Liver (tissue), 9 donors: ENCODE results near the gene ARRDC3. TPM values are rescaled to one million over a fixed set of nuclear protein-coding genes. Genes with fewer than 3 reads are reported as not detected.

Experiments
- DNase-seq: peaks from one replicate; pipeline ENCODE4 v3.0.0-alpha.2; 2017; ENCODE audit warnings: low spot score
- H3K27ac ChIP-seq, 2 donors: one replicate each; pipeline ENCODE4 v1.7.0; 2013; ENCODE audit warnings: inconsistent platforms in 2 of 2, low read length in 2 of 2, control low read depth in 1 of 2, low read depth in 1 of 2, mild to moderate bottlenecking in 1 of 2
- H3K27me3 ChIP-seq, 4 donors: one replicate each; pipeline versions ENCODE4 v1.6.1 to v1.7.0; 2013; ENCODE audit warnings: low read length in 3 of 4, inconsistent platforms in 1 of 4, mild to moderate bottlenecking in 1 of 4, moderate library complexity in 1 of 4; ENCODE audit not compliant: control insufficient read depth in 4 of 4, insufficient read depth in 4 of 4
- H3K36me3 ChIP-seq, 4 donors: one replicate each; pipeline versions ENCODE4 v1.6.1 to v1.7.0; 2013; ENCODE audit warnings: low read length in 3 of 4, mild to moderate bottlenecking in 3 of 4, low read depth in 1 of 4, moderate library complexity in 1 of 4; ENCODE audit not compliant: control insufficient read depth in 4 of 4, insufficient read depth in 3 of 4
- H3K4me1 ChIP-seq, 4 donors: one replicate each; pipeline versions ENCODE4 v1.6.1 to v1.7.0; 2013; ENCODE audit warnings: low read length in 3 of 4, mild to moderate bottlenecking in 3 of 4, moderate library complexity in 1 of 4; ENCODE audit not compliant: control insufficient read depth in 4 of 4, insufficient read depth in 4 of 4
- H3K4me3 ChIP-seq, 3 donors: one replicate each; pipeline versions ENCODE4 v1.6.1 to v1.7.0; 2013; ENCODE audit warnings: low read length in 3 of 3, control low read depth in 1 of 3, low read depth in 1 of 3, mild to moderate bottlenecking in 1 of 3
- H3K9ac ChIP-seq, 2 donors: one replicate each; pipeline ENCODE4 v1.7.0; 2013; ENCODE audit warnings: low read length in 2 of 2, mild to moderate bottlenecking in 2 of 2, moderate library complexity in 2 of 2, control low read depth in 1 of 2, low read depth in 1 of 2
- H3K9me3 ChIP-seq, 4 donors: one replicate each; pipeline versions ENCODE4 v1.6.1 to v1.7.0; 2013; ENCODE audit warnings: low read length in 3 of 4; ENCODE audit not compliant: control insufficient read depth in 4 of 4
- EGR1 ChIP-seq, 2 donors: IDR thresholded peaks; 2 replicates each; pipeline ENCODE4 v1.6.1; 2016 to 2018; ENCODE audit warnings: antibody characterized with exemption in 2 of 2, low read depth in 2 of 2
- FOXA1 ChIP-seq: IDR thresholded peaks from 2 replicates; pipeline ENCODE4 v1.6.1; 2016; ENCODE audit warnings: antibody characterized with exemption
- FOXA2 ChIP-seq: IDR thresholded peaks from 2 replicates; pipeline ENCODE4 v1.6.1; 2016; ENCODE audit warnings: antibody characterized with exemption
- GABPA ChIP-seq, 2 donors: IDR thresholded peaks in 1 of 2; conservative IDR thresholded peaks in 1 of 2; 2 replicates each; pipeline ENCODE4 v1.6.1; 2016; ENCODE audit warnings: antibody characterized with exemption in 2 of 2, mild to moderate bottlenecking in 1 of 2, moderate library complexity in 1 of 2
- HNF4A ChIP-seq, 2 donors: conservative IDR thresholded peaks; 2 replicates each; pipeline ENCODE4 v1.6.1; 2016; ENCODE audit warnings: antibody characterized with exemption in 2 of 2, mild to moderate bottlenecking in 2 of 2
- HNF4G ChIP-seq: IDR thresholded peaks from 2 replicates; pipeline ENCODE4 v1.6.1; 2016; ENCODE audit warnings: antibody characterized with exemption
- JUND ChIP-seq, 2 donors: IDR thresholded peaks; 2 replicates each; pipeline ENCODE4 v1.6.1; 2016; ENCODE audit warnings: antibody characterized with exemption in 2 of 2
- MAX ChIP-seq: IDR thresholded peaks from 2 replicates; pipeline ENCODE4 v1.6.1; 2016; ENCODE audit warnings: antibody characterized with exemption
- NR2F2 ChIP-seq: IDR thresholded peaks from 2 replicates; pipeline ENCODE4 v1.6.1; 2016; ENCODE audit warnings: antibody characterized with exemption
- RAD21 ChIP-seq, 2 donors: IDR thresholded peaks; 2 replicates each; pipeline ENCODE4 v1.6.1; 2016; ENCODE audit warnings: antibody characterized with exemption in 2 of 2, mild to moderate bottlenecking in 2 of 2
- RXRA ChIP-seq, 2 donors: IDR thresholded peaks; 2 replicates each; pipeline ENCODE4 v1.6.1; 2017 to 2018; ENCODE audit warnings: antibody characterized with exemption in 2 of 2, mild to moderate bottlenecking in 1 of 2
- SP1 ChIP-seq: IDR thresholded peaks from 2 replicates; pipeline ENCODE4 v1.6.1; 2018; ENCODE audit warnings: antibody characterized with exemption, mild to moderate bottlenecking
- TAF1 ChIP-seq: conservative IDR thresholded peaks from 2 replicates; pipeline ENCODE4 v1.6.1; 2016; ENCODE audit warnings: antibody characterized with exemption, mild to moderate bottlenecking
- YY1 ChIP-seq: IDR thresholded peaks from 2 replicates; pipeline ENCODE4 v1.6.1; 2016; ENCODE audit warnings: antibody characterized with exemption, mild to moderate bottlenecking
- WGBS: extraction: QIAGEN DNeasy Blood & Tissue Kit; methylation state at CpG from one replicate; pipeline ENCODE4 v1.1.7; 2013; 5-methylcytosine and 5-hydroxymethylcytosine counted together
- polyA plus RNA-seq, 2 donors: library from polyadenylated mRNA; stranded (reverse) in 1 of 2; unstranded in 1 of 2; fragments of 200-250 nt in 1 of 2; fragments of >200 nt in 1 of 2; fragmentation: Nextera tagmentation in 1 of 2; extraction: Ambion mirVana in 1 of 2; gene quantifications; one replicate each; pipeline versions ENCODE4 v1.2.1 to v1.2.3, GENCODE V29; 2013 to 2015
- total RNA-seq, 2 donors: library from RNA; depleted of rRNA; stranded (reverse); fragments of >200 nt; gene quantifications; one replicate each; pipeline ENCODE4 v1.2.3, GENCODE V29; 2014
- TF ChIP-seq, protein P1 (sequence below): IDR thresholded peaks from 2 replicates; pipeline ENCODE4 v1.6.1; 2016; ENCODE audit warnings: antibody characterized with exemption
- TF ChIP-seq, protein P2 (sequence below): IDR thresholded peaks from 2 replicates; pipeline ENCODE4 v1.6.1; 2016; ENCODE audit warnings: antibody characterized with exemption
- TF ChIP-seq, protein P3 (sequence below): fragments of 150-350 bp; IDR thresholded peaks from 2 replicates; pipeline ENCODE4 v1.5.1; 2017; ENCODE audit warnings: improper control_type of control experiment, low read depth, low read length; ENCODE audit not compliant: missing input control
- donor health status: healthy.
- donor health status: healthy.
- donor health status: healthy.
- donor health status: healthy.
- donor health status: healthy.

The ARRDC3 gene
- total and polyA plus RNA-seq, 4 donors: 8.8 to 70.4 (median 34.0) TPM

- H3K27me3 ChIP-seq: no peaks in the 10 kb centered on the region
- no peaks in the 10 kb centered on the region for H3K9me3 ChIP-seq
- no peaks in the 10 kb centered on the region for H3K36me3 ChIP-seq
- TF ChIP-seq NR2F2 (no peak), EGR1 (IDR thresholded peaks at IDR 0.05; ENCODE audit: low read depth in 2 of 2) (no peak), GABPA (IDR thresholded peaks at IDR 0.05 in 1 of 2, conservative IDR thresholded peaks at IDR 0.05 in 1 of 2) (no peak), MAX (no peak), SP1 (no peak), FOXA1 (no peak), FOXA2 (no peak), RXRA (IDR thresholded peaks at IDR 0.05) (no peak), YY1 (no peak)
- TF ChIP-seq, protein P1, sequence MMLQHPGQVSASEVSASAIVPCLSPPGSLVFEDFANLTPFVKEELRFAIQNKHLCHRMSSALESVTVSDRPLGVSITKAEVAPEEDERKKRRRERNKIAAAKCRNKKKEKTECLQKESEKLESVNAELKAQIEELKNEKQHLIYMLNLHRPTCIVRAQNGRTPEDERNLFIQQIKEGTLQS: no peak
- TF ChIP-seq, protein P2, sequence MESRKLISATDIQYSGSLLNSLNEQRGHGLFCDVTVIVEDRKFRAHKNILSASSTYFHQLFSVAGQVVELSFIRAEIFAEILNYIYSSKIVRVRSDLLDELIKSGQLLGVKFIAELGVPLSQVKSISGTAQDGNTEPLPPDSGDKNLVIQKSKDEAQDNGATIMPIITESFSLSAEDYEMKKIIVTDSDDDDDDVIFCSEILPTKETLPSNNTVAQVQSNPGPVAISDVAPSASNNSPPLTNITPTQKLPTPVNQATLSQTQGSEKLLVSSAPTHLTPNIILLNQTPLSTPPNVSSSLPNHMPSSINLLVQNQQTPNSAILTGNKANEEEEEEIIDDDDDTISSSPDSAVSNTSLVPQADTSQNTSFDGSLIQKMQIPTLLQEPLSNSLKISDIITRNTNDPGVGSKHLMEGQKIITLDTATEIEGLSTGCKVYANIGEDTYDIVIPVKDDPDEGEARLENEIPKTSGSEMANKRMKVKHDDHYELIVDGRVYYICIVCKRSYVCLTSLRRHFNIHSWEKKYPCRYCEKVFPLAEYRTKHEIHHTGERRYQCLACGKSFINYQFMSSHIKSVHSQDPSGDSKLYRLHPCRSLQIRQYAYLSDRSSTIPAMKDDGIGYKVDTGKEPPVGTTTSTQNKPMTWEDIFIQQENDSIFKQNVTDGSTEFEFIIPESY: no peak
- H3K4me1 ChIP-seq: peaks cover 0 to 4% (median 1%) of the 10 kb centered on the region in 4 donors
- no peak for DNase-seq
- H3K4me3 ChIP-seq: no peak overlapping the region
- 71% methylated on average over 3 of the region's 3 CpGs for WGBS
- H3K27ac ChIP-seq: no peak overlapping the region
- H3K9ac ChIP-seq: no peak overlapping the region
These were observed 34.1 kb upstream of the ARRDC3 start for GRCh38 chr5:91417219-91417618.

GRCh38 chr5:91416491-91416890 lies 33.4 kb upstream of the ARRDC3 start:
- Histone ChIP-seq H3K27me3 (no peaks in the 10 kb centered on the region), H3K9ac (no peak overlapping the region), H3K4me1 (peaks cover 0 to 4% (median 1%) of the 10 kb centered on the region in 4 donors), H3K4me3 (no peak overlapping the region), H3K27ac (no peak overlapping the region), H3K9me3 (no peaks in the 10 kb centered on the region), H3K36me3 (no peaks in the 10 kb centered on the region)
- 94% methylated on average over 2 of the region's 2 CpGs for WGBS
- TF ChIP-seq RXRA (IDR thresholded peaks at IDR 0.05) (no peak), HNF4G (no peak), GABPA (IDR thresholded peaks at IDR 0.05 in 1 of 2, conservative IDR thresholded peaks at IDR 0.05 in 1 of 2) (no peak), HNF4A (conservative IDR thresholded peaks at IDR 0.05) (no peak)
- no peak for DNase-seq

DNA sequence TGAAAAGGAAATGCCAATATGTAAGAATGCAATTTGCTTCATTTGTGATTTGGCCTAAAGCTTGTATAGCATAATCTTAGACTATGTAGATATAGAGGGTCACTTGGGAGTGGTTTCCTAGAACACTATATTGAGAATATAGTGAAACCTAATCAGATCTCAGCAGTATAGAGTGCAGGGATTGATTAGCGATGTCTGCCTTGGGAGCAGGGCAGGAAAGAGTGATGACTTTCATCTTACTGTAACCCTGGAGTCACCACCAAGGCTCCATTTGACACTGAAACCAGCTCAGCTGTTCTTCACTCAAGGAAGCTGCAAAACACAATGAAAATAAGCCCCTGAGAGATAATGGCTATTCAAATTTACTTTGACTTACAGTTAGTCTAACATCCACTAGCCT lies 26.2 kb upstream of the ARRDC3 start:
- Histone ChIP-seq H3K36me3 (no peaks in the 10 kb centered on the region), H3K4me1 (no peaks in the 10 kb centered on the region), H3K27ac (no peak overlapping the region), H3K27me3 (no peaks in the 10 kb centered on the region), H3K9me3 (no peaks in the 10 kb centered on the region), H3K4me3 (no peak overlapping the region), H3K9ac (no peak overlapping the region)
- WGBS: 99% methylated on average over 1 of the region's 1 CpG
- DNase-seq: no peak
- TF ChIP-seq NR2F2 (no peak), RAD21 (IDR thresholded peaks at IDR 0.05) (no peak), JUND (IDR thresholded peaks at IDR 0.05) (no peak), TAF1 (no peak), MAX (no peak), FOXA2 (no peak), RXRA (IDR thresholded peaks at IDR 0.05) (no peak), EGR1 (IDR thresholded peaks at IDR 0.05; ENCODE audit: low read depth in 2 of 2) (no peak), YY1 (no peak), HNF4G (no peak), GABPA (IDR thresholded peaks at IDR 0.05 in 1 of 2, conservative IDR thresholded peaks at IDR 0.05 in 1 of 2) (no peak)
- TF ChIP-seq, protein P3, sequence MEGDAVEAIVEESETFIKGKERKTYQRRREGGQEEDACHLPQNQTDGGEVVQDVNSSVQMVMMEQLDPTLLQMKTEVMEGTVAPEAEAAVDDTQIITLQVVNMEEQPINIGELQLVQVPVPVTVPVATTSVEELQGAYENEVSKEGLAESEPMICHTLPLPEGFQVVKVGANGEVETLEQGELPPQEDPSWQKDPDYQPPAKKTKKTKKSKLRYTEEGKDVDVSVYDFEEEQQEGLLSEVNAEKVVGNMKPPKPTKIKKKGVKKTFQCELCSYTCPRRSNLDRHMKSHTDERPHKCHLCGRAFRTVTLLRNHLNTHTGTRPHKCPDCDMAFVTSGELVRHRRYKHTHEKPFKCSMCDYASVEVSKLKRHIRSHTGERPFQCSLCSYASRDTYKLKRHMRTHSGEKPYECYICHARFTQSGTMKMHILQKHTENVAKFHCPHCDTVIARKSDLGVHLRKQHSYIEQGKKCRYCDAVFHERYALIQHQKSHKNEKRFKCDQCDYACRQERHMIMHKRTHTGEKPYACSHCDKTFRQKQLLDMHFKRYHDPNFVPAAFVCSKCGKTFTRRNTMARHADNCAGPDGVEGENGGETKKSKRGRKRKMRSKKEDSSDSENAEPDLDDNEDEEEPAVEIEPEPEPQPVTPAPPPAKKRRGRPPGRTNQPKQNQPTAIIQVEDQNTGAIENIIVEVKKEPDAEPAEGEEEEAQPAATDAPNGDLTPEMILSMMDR: no peak
- TF ChIP-seq, protein P2: no peak
- TF ChIP-seq, protein P1: no peak
